A549 (cell line): ENCODE results near the gene DAB2IP. TPM values are rescaled to one million over a fixed set of nuclear protein-coding genes. Genes with fewer than 3 reads are reported as not detected.

Experiments
- ATAC-seq, 2 experiments: fragments of 200-7000 bp in 1 of 2; fragments of >200 bp in 1 of 2; cut with Nextera tagmentation in 1 of 2; cut with Tn5 transposase in 1 of 2; 3 replicates each; pipeline versions ENCODE4 v1.8.0 to v1.9.1; 2018 to 2020; ENCODE audit warnings: mild to moderate bottlenecking in 1 of 2, moderate library complexity in 1 of 2
- CTCF ChIA-PET: fragments of 300-600 bp; sonication (Branson Sonifier 250); formaldehyde crosslinking; extraction: SDS; loops from one replicate; lab custom pipeline; 2021; ENCODE audit warnings: antibody characterized with exemption, inconsistent platforms; lab: Yijun Ruan, JAX
- POLR2A ChIA-PET: fragments of 350-600 bp; formaldehyde crosslinking; extraction: SDS; loops from one replicate; lab custom pipeline; 2021; ENCODE audit warnings: antibody characterized with exemption, inconsistent platforms; lab: Yijun Ruan, JAX
- DNase-seq, 2 experiments: peaks; one replicate each; pipeline versions ENCODE4 v3.0.0 to v3.0.0-alpha.2; 2011 to 2016; ENCODE audit warnings: low read depth in 1 of 2, low spot score in 1 of 2
- FAIRE-seq: peaks from 2 replicates; lab custom pipeline; 2011; peaks lifted over from hg19 to GRCh38; lab: Jason Lieb, UNC
- H3K27ac ChIP-seq, 2 experiments: fragments of >200 bp; sonication (Bioruptor Twin); formaldehyde crosslinking; 3 replicates each; pipeline ENCODE4 v1.5.1; 2016 to 2017
- H3K4me1 ChIP-seq: fragments of >200 bp; sonication (Bioruptor Twin); formaldehyde crosslinking; 3 replicates; pipeline ENCODE4 v1.6.1; 2016
- H3K4me2 ChIP-seq: fragments of >200 bp; sonication (Bioruptor Twin); formaldehyde crosslinking; 3 replicates; pipeline ENCODE4 v1.6.1; 2016
- H3K4me3 ChIP-seq: fragments of >200 bp; sonication (Bioruptor Twin); formaldehyde crosslinking; 3 replicates; pipeline ENCODE4 v1.5.1; 2016
- H3K9me3 ChIP-seq: fragments of >200 bp; sonication (Bioruptor Twin); formaldehyde crosslinking; 3 replicates; pipeline ENCODE4 v1.6.1; 2016
- CHD2 ChIP-seq: fragments of 150-350 bp; IDR thresholded peaks from 2 replicates; pipeline ENCODE4 v1.6.1; 2014; ENCODE audit warnings: low read length; ENCODE audit not compliant: partially characterized antibody
- CTCF ChIP-seq: fragments of >200 bp; sonication (Bioruptor Twin); formaldehyde crosslinking; IDR thresholded peaks from 3 replicates; pipeline ENCODE4 v1.5.1; 2016
- EHF ChIP-seq: fragments of 250-450 bp; sonication (Bioruptor Pico); IDR thresholded peaks from 2 replicates; pipeline ENCODE4 v1.5.0; 2020; ENCODE audit warnings: mild to moderate bottlenecking
- EHMT2 ChIP-seq: fragments of 200-600 bp; sonication (generic); IDR thresholded peaks from 2 replicates; pipeline ENCODE4 v1.6.1; 2016; ENCODE audit warnings: antibody characterized with exemption, low read depth, mild to moderate bottlenecking, moderate library complexity
- ESRRA ChIP-seq: fragments of 150-350 bp; IDR thresholded peaks from 2 replicates; pipeline ENCODE4 v1.6.1; 2014; ENCODE audit warnings: mild to moderate bottlenecking, low read length, borderline replicate concordance
- GATA3 ChIP-seq: IDR thresholded peaks from 2 replicates; pipeline ENCODE4 v1.6.1; 2012; ENCODE audit warnings: borderline replicate concordance
- HMGXB4 ChIP-seq: fragments of 250-450 bp; sonication (Bioruptor Pico); IDR thresholded peaks from 2 replicates; pipeline ENCODE4 v1.5.0; 2021; ENCODE audit warnings: mild to moderate bottlenecking, moderate library complexity, borderline replicate concordance
- JUNB ChIP-seq: fragments of >200 bp; sonication (Bioruptor Twin); formaldehyde crosslinking; IDR thresholded peaks from 2 replicates; pipeline ENCODE4 v1.6.1; 2016
- KDM5A ChIP-seq: fragments of 200-600 bp; sonication (generic); IDR thresholded peaks from 2 replicates; pipeline ENCODE4 v1.6.1; 2016; ENCODE audit warnings: antibody characterized with exemption, mild to moderate bottlenecking
- MAFK ChIP-seq: fragments of 450-650 bp; IDR thresholded peaks from 2 replicates; pipeline ENCODE4 v1.6.1; 2014; ENCODE audit not compliant: partially characterized antibody
- NFE2L2 ChIP-seq: fragments of 150-350 bp; conservative IDR thresholded peaks from 2 replicates; pipeline ENCODE4 v1.6.1; 2014; ENCODE audit warnings: low read length
- POLR2A ChIP-seq: IDR thresholded peaks from 2 replicates; pipeline ENCODE4 v1.6.1; 2012; ENCODE audit warnings: mild to moderate bottlenecking, low read length
- POLR2AphosphoS2 ChIP-seq: conservative IDR thresholded peaks from 2 replicates; pipeline ENCODE4 v1.6.1; 2012; ENCODE audit warnings: low read length, improper control_type of control experiment, inconsistent platforms
- RAD21 ChIP-seq, 2 experiments: fragments of >200 bp in 1 of 2; sonication (Bioruptor Twin) in 1 of 2; formaldehyde crosslinking in 1 of 2; IDR thresholded peaks in 1 of 2; conservative IDR thresholded peaks in 1 of 2; 2 replicates in 1 of 2; 3 replicates in 1 of 2; pipeline ENCODE4 v1.6.1; 2012 to 2018; ENCODE audit warnings: inconsistent platforms in 1 of 2
- RARB ChIP-seq: fragments of 250-450 bp; sonication (Bioruptor Pico); IDR thresholded peaks from 2 replicates; pipeline ENCODE4 v1.8.0; 2021; ENCODE audit warnings: mild to moderate bottlenecking, moderate library complexity
- RFX5 ChIP-seq: fragments of 450-650 bp; IDR thresholded peaks from 2 replicates; pipeline ENCODE4 v1.7.1; 2014; ENCODE audit warnings: antibody characterized with exemption, mild to moderate bottlenecking, moderate library complexity
- RNF2 ChIP-seq: fragments of 200-600 bp; sonication (generic); IDR thresholded peaks from 2 replicates; pipeline ENCODE4 v1.6.1; 2016; ENCODE audit warnings: low read depth, mild to moderate bottlenecking, antibody characterized with exemption, moderate library complexity, borderline replicate concordance
- SMC3 ChIP-seq: fragments of >200 bp; sonication (Bioruptor Twin); formaldehyde crosslinking; IDR thresholded peaks from 3 replicates; pipeline ENCODE4 v1.6.1; 2018; ENCODE audit warnings: inconsistent platforms
- SREBF2 ChIP-seq: fragments of 450-650 bp; IDR thresholded peaks from 2 replicates; pipeline ENCODE4 v1.6.1; 2014; ENCODE audit warnings: mild to moderate bottlenecking, moderate library complexity
- WGBS: methylation state at CpG from one replicate; pipeline ENCODE4 v1.1.6; 2017; ENCODE audit errors: missing lambda C conversion rate; 5-methylcytosine and 5-hydroxymethylcytosine counted together
- polyA plus RNA-seq, 4 experiments: library from polyadenylated mRNA; depleted of rRNA in 3 of 4; stranded (reverse); fragments of >200 nt; fragmentation: RNase III in 1 of 4; extraction: RNeasy Plus Mini Kit Qiagen cat#74134 plus additional on column Dnase treatment in 1 of 4; gene quantifications; 2 replicates in 3 of 4; 3 replicates in 1 of 4; pipeline ENCODE4 v1.2.3, GENCODE V29; 2011 to 2017
- TF ChIP-seq, protein P1 (sequence below): IDR thresholded peaks from 2 replicates; pipeline ENCODE4 v1.6.1; 2012

Gene DAB2IP
- polyA plus RNA-seq, 2 of the 4 experiments (the other 2 are of a cell fraction), result 9.7 to 13.9 TPM

GRCh38 chr9:121686930-121687541, 35.6 kb downstream of the DAB2IP start:
- WGBS, result 4% methylated on average over 3 of the region's 3 CpGs
- ATAC-seq (peak; percentile 84 to 92), FAIRE-seq (no peak), DNase-seq (peak; percentile 71 to 79)
- Histone ChIP-seq H3K27ac (no peak overlapping the region), H3K4me1 (no peaks in the 10 kb centered on the region), H3K4me2 (no peak overlapping the region), H3K9me3 (no peaks in the 10 kb centered on the region), H3K4me3 (no peak overlapping the region)
- POLR2A ChIA-PET, result no interaction called here
- TF ChIP-seq SMC3 (peak; percentile 75), CTCF (peak; percentile 84), KDM5A (no peak), ESRRA (no peak), RAD21 (conservative IDR thresholded peaks at IDR 0.05 in 1 of 2, IDR thresholded peaks at IDR 0.05 in 1 of 2) (peak; percentile 85 to 88)
- CTCF ChIA-PET, result interaction anchor here (0.6 to 7.5 kb wide), 55 partner anchors 9 to 408 kb away, joined by 3 to 87 read pairs (median 4); no protein-coding TSS in a partner anchor

- FAIRE-seq (no peak), DNase-seq (no peak), ATAC-seq (no peak)
- WGBS, result 74% methylated on average over 12 of the region's 12 CpGs
- no peak for TF ChIP-seq RAD21 (conservative IDR thresholded peaks at IDR 0.05 in 1 of 2, IDR thresholded peaks at IDR 0.05 in 1 of 2)
- ChIA-PET CTCF (interaction anchor here (0.6 to 7.5 kb wide), 19 partner anchors 8 to 309 kb away, joined by 3 to 87 read pairs (median 4); no protein-coding TSS in a partner anchor), POLR2A (no interaction called here)
- Histone ChIP-seq H3K27ac (no peak overlapping the region), H3K4me1 (peaks cover 10% of the 10 kb centered on the region), H3K4me3 (no peak overlapping the region), H3K9me3 (no peaks in the 10 kb centered on the region), H3K4me2 (no peak overlapping the region)
Observed at GRCh38 chr9:121688146-121688680, 36.8 kb downstream of the DAB2IP start.

DNA sequence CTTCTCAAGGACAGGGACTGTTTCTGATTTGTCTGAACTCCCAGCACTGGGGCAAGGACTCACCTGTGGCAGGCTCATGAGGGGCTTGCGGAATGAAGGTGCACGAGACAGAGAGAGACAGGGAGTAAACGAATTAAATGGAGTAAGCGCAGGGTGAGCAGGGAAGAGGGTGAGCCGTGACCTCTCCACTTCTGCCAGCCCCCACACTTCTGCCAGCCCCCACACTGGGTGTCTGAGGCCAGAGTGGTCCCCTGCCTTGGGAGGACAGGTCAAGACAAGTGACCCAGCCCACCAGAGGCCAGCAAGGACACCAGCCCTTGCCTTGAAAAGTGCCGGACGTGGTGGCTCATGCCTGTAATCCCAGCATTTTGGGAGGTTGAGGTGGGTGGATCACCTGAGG, 37.2 kb downstream of the DAB2IP start:
- WGBS, result 88% methylated on average over 7 of the region's 7 CpGs
- Histone ChIP-seq H3K4me3 (no peak overlapping the region), H3K4me1 (peaks cover 13% of the 10 kb centered on the region), H3K4me2 (no peak overlapping the region), H3K9me3 (no peaks in the 10 kb centered on the region), H3K27ac (no peak overlapping the region)
- CTCF ChIA-PET, result interaction anchor here (0.8 to 7.5 kb wide), 3 partner anchors 8 to 52 kb away, joined by 3 to 87 read pairs (median 35); no protein-coding TSS in a partner anchor
- no peak for FAIRE-seq
- TF ChIP-seq JUNB (no peak), POLR2AphosphoS2 (no peak)
- TF ChIP-seq, protein P1, sequence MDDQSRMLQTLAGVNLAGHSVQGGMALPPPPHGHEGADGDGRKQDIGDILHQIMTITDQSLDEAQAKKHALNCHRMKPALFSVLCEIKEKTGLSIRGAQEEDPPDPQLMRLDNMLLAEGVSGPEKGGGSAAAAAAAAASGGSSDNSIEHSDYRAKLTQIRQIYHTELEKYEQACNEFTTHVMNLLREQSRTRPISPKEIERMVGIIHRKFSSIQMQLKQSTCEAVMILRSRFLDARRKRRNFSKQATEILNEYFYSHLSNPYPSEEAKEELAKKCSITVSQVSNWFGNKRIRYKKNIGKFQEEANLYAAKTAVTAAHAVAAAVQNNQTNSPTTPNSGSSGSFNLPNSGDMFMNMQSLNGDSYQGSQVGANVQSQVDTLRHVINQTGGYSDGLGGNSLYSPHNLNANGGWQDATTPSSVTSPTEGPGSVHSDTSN, result no peak
- POLR2A ChIA-PET, result no interaction called here
- no peak for ATAC-seq
- no peak for DNase-seq

GRCh38 chr9:121689461-121690157, 38.2 kb downstream of the DAB2IP start:
- Histone ChIP-seq H3K4me2 (no peak overlapping the region), H3K4me1 (peaks cover 13% of the 10 kb centered on the region), H3K27ac (no peak overlapping the region), H3K4me3 (no peak overlapping the region), H3K9me3 (no peaks in the 10 kb centered on the region)
- ATAC-seq (no peak), FAIRE-seq (no peak), DNase-seq (no peak)
- POLR2A ChIA-PET, result no interaction called here
- CTCF ChIA-PET, result interaction anchor here (0.5 to 7.5 kb wide), 14 partner anchors 7 to 314 kb away, joined by 3 to 87 read pairs (median 4); no protein-coding TSS in a partner anchor
- WGBS, result 86% methylated on average over 8 of the region's 9 CpGs
- TF ChIP-seq CHD2 (no peak), EHF (CRISPR knock-in tag) (no peak), EHMT2 (no peak), RARB (CRISPR knock-in tag) (no peak), MAFK (no peak), GATA3 (no peak), HMGXB4 (CRISPR knock-in tag) (no peak), JUNB (no peak), RNF2 (no peak), SREBF2 (no peak), RFX5 (no peak), POLR2A (no peak), CTCF (no peak), NFE2L2 (no peak), ESRRA (no peak)
